Frontal cortex (tissue), 4 donors: ENCODE data around the gene MOB3C. TPM values are rescaled to one million over a fixed set of nuclear protein-coding genes. Genes with fewer than 3 reads are reported as not detected.
A peak's percentile ranks its signal among the peaks of the same experiment; 100 is the strongest.

Experiments
- DNase-seq, 2 donors: peaks; one replicate each; pipeline ENCODE4 v3.0.0; 2012; ENCODE audit warnings: low spot score in 2 of 2
- FAIRE-seq: peaks from 2 replicates; lab custom pipeline; 2012; peaks lifted over from hg19 to GRCh38; lab: Jason Lieb, UNC
- total RNA-seq: library from RNA; depleted of rRNA; stranded (reverse); fragments of >200 nt; gene quantifications from one replicate; pipeline ENCODE4 v1.2.3, GENCODE V29; 2014
- donor health status: control.
- donor health status: control.
- donor health status: control.

The MOB3C gene
- total RNA-seq, 1 donor from 2014 or later, result 3.3 TPM

DNA sequence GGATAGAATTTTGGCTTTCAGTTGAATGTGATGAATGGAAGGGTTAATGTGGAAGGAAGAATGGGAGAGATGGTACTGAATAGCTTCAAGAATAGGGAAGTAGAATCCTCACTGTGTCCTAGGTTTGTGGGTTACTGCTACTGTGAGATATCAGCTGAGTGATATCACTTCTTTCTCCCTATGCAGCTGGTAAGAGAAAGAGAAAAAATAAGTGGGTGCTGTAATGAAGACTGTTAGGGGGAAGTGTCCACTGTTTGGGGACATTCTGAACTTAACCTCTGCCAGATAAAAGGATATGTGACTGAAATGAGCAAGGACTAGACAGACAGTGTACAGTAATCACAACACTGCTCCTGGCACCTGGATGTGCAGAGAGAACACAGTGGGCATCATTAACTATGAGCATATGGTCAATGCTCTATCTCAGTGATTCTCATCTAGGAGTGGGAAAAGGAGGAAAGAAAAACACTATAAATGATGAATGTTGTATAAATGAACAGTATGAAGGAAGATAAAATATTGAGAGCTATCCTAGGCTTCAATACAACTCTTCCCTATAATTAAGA, 25.6 kb upstream of the MOB3C start:
- no peak for FAIRE-seq
- no peak for DNase-seq

DNA sequence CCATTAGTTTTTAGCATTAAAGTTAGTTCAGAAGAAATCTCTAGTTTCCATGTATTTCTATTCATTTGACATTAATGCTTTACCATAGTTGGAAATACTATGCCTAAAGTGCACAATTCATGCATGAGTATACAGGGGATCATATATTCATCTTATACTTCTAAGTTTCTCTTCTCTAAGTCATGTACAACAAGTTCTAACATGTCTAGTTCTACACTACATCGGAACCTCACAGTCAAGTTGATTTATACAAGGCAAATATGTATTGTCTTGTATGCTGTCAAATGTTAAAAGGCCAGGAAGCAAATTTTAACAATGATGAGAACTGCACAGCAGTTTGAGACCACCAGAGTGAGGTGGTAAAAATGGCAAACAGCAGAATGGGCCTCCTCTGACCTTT, 22.9 kb upstream of the MOB3C start:
- DNase-seq (no peak), FAIRE-seq (no peak)

DNA sequence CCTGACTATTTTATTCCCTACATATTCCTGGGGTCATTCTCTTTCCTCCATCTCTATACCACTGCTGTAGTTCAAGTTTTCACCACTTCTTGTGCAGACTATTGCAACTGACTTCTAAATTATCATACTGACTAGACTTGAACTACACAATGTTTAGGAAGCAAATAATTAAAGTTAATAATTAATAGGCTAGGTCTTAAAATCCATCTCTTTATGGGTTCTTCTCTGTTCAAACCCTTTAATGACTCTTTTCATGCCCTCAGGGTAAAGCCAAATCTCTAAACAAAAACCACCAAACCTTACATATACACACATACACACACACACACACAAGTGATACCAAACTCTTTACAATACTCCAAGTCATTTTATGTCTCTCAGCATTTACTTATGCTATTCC, 22.3 kb upstream of the MOB3C start:
- no peak for FAIRE-seq
- DNase-seq, result no peak

DNA sequence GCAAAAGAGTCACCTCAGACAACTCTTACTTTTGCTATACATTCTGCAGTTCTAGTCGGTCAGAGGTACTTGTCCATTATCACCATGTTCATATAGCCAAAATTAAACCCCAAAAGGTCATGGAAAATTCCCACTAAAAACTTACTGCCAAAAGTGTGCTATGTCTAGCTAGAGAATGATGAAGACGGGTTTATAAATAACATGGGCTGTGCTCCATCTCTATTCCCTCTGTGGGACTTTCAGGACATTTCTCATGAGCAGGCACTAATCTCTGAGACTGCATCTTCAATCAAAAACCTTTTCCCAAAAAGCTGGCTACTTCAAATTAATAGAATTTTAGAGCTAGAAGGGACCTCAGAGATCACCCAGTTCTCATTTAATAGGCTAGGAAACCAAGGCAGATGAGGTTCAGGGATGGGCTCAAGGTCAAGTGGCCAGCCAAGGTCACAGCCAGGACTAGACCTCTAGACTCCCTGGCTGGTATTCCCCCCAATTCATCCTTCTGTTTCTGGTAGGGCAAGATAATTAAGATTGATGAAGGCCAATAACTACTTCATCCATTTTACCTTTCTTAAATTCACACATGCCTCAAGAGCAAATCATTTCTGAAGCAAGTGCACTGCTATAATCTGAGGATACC, 21.0 kb upstream of the MOB3C start:
- DNase-seq (no peak), FAIRE-seq (no peak)

DNA sequence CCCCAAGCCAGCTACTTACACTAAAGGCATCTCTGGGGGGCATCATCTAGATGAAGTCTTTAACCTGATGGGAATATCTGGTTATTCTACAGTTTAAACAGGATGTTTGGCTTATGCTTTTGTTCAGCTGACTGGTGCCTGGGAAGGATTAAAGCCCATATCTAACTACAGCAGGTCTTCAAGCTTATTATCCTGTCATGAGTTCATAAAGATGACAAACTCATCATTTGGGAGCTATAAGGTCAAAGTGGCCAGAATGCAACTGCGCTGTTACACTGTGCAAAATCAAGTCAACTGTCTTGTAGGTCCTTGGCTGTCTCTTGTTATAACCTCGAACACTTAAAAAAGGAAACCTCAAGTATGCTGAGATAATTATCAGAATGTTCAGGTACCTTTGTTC, 18.6 kb upstream of the MOB3C start:
- no peak for FAIRE-seq
- no peak for DNase-seq

DNA sequence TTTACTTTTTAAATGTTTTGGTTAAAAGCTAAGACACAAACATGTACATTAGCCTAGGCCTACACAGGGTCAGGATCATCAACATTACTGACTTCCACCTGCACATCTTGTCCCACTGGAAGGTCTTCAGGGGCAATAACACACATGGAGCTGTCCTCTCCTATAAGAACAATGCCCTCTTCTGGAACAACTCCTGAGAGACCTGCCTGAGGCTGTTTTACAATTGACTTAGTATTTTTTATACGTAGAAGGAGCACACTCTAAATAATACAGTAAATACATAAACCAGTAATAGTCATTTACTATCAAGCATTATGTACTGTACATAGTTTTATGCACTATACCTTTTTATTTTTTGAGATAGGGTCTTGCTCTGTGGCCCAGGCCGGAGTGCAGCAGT, 14.1 kb upstream of the MOB3C start:
- DNase-seq (no peak), FAIRE-seq (no peak)

DNA sequence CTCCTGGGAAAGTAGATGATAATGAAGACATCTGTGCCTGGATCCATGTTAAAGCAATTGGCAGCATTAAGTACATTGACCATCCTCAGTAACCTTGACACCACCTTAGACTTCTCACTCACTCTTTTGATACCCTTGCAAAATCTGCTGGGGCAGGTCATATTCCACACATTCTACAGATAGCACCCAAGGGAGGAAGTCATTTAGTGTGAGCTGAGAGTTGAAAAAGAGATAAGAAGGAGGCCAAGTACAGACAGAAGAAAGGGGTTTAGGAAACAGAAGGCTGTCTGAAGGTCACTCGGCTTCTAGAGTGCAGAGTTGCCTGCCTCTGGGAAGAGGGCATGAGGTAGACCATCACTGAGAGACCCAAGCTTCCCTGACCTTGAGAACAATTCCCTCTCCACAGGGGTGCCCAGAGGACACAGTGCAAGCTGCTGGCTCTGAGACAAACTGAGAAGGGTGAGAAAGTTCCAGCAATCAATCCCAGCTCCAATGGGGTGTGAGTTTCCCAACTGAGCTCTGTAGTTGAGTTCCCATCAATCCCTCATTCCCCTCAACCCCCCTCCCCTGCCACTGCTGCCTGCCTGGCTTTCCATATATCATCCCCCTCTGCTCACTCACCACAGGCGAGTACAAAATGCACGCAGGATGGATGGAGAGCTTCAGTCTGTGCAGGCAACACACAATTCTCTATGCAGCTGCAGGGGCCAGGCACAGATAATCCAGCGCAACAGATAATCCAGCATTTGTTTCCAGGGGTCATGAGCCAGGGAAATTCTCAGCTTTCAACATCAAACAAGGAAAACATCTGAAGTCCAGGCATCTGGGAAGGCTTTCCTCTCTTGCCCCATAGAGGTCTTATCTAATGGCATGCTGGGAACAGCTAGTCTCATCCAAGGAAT, 7.4 kb upstream of the MOB3C start:
- no peak for DNase-seq
- no peak for FAIRE-seq

DNA sequence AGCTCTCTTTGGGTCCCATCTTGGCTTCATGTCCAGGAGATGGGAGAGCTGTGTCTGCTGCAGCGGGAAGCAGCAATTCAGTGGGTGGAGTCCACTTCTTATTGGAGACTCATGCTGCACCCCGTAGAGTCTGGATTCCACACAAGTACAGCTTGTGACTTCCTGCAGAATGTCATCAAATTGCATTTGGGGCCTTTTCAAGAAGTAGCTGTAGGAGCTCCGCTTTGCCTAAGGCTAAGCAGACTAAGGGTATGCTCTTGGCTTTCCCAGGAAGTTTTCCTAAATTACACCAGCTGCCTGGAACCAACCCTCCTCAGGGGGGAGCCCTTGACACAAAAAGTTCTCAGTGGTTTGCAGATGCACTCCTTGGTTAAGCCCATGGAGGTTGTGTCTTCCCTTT, 5.7 kb upstream of the MOB3C start:
- FAIRE-seq (no peak), DNase-seq (no peak)

DNA sequence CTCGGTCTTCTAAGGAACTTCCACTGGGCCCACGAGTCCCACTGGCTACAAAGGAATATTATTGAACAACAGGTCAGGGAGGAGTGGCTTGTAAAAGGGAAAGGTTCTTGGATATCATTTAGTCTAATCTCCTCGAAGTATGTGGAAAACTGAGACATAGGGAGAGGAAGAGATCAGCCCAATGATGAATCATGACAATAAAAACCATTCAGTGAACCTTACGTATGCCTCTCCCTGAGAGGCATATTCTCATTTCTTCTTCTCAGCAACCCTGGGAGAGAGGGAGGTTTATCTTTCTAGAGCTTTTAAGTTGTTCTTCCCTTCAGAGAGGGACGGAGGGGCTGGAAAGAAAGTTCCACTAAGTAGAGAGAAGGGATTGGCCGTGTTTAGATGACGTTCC, 5.3 kb upstream of the MOB3C start:
- FAIRE-seq (no peak), DNase-seq (no peak)

DNA sequence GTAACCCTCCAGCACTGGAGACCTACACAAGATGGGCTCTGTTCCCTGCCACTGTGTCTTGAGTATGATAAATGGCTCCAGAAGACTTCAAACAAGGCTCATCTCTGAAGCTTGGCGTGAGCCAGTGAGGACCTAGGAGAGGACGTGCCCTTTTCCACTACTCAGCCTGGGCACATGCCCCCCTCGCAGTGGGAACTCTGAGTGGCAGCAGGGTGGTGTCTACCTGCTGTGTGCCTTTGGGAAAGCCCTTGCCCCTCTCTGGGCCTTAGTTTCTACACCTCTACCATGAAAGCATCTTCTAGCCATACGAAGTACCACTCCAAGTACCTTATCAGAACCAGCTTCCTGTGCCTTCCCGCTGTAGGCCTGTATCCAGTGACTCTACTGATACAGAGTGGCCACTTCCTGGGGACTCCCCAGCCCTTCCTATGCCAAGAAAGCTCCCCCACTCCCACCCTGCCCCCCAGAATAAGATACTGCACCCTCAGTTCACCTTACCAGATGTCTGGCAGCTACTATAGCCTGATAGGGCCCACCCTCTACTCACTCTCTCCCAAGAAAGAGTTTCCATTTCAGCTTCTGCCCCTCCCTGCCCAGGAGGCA, 3.1 kb upstream of the MOB3C start:
- FAIRE-seq (no peak), DNase-seq (no peak)

DNA sequence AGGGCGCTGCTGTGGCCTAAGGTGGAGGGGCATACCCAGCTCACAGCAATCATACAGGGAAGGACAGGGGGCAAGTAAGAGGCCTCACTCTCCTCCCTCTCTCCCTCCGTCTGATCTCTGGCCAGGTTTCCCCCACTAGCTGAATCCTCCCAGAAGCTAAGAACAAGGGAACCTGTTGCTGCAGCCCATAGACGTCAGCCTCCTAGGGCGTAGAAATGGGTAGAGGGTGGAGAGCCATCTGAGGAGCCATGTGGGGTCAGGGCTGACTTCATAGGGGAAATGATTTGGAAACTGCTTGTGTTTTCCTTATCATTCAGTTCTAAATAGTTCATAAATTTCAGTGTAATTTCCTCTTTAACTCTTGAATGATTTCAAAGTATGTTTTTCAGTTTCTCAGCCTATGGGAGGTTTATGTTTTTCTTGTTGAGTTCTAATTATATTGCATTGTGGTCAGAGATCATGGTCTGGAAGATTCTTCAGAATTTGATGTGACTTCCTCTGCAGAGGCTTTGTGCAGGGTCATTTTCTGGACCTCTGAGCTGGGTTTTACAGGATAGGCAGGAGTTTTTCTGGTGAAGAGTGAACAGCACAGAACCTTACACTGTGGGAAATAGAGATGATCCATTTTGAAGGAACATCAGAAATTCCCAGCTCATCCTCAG, 2.3 kb upstream of the MOB3C start:
- no peak for DNase-seq
- no peak for FAIRE-seq

DNA sequence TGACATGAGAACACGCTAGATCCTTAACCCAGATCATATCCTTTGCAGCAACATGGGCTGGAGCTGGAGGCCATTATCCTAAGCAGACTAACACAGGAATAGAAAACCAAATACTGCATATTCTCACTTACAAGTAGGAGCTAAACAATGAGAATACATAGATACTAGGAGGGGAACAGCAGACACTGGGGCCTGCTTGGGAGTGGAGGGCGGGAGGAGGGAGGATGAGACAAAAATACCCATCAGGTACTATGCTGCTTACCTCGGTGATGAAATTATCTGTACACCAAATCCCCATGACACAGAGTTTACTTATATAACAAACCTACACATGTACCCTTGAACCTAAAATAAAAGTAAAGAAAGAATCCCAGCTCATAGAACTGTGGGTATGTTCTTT, 1.2 kb upstream of the MOB3C start:
- DNase-seq, result no peak
- no peak for FAIRE-seq

DNA sequence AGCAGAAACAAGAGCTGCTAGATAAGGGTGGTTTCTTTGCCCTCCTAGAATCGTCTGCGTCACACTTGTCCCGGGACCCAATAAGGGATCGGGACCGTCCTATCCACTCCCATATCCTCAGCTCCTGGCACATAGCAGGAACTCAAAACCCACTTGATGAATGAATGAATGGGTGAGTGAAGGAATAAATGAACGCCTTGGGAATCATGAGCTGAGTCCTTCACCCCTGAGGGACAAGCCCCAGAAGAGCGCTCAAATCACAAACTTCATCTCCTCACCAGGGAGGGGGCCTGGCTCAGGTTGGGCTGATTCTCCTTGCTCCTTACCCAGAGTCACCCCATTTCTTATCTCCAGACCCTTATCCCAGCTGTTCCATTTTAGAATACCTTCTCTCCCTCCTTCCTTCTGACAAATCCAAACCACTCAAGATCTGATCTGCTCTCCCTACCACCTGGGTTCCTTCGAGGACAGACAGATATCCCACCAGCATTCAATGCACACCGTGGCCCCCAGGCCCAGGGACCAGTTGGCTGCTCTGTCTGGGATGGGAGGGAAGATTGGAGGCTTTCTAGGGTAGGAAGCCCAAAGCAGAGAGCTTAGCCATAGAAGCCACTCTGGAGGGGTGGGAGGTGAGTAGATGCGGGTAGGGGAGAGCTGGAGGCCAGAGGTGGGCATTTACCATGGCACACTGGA, 643 bp upstream of the MOB3C start:
- DNase-seq (no peak), FAIRE-seq (no peak)

DNA sequence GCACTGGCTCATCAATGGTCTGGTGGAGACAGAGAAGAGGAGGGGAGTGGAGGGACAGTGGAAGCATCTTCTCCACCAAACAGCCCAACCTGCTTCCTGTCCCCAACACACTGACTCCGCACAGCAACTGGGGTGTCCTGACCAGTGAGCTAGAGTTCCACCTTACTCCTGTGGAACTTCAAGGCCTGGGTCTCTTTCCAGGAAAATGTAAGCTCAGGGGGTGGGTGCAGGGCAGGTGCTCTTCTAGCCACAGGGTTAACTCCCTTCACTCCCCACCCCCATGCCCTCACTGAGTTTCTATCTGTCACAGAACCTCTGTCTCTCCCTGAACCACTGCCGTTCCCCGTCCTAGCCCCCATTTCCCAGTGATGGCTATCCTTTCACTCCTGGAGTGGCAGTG, 876 bp downstream of the MOB3C start:
- FAIRE-seq (no peak), DNase-seq (no peak)

DNA sequence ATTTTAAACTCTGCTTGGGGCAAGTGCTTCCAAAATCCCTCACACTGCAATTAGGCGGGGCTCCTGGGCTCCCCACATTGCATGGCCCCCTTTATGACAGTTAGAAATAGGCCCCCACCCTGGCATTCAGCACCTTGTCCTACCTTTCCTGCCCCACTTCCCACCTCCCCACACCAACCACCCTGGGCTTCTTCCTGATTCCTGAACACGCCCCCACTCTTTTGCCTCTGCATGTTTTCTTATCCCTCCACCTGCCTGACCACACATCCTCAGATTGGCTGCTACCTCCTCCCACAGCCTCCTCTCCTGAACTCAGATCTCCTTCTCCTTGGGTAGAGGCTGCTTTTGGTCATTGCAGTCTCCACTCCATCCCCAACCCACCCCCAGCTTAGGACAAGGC, 1.5 kb downstream of the MOB3C start:
- FAIRE-seq, result no peak

DNA sequence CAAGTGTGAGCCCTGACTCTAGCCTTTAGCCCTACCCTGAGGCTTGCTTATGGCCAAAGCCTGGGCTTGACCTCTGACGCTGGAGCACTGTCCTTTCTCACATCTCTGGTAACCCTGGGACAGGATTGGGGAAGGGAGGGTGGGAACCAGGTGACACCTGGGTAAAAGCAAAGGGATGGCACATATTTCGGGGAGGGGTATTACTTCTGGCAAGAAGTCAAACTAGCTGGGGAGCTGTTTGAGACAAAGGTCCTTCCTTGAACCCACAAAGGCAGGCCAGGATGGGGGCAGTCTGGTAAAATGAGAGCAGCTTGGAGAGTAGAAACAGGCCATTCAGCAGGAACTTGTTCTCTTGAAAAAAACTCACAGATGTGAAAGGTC, 2.0 kb downstream of the MOB3C start:
- DNase-seq (no peak), FAIRE-seq (no peak)

More for the DNA sequence above, 1.5 kb downstream of the MOB3C start:
- DNase-seq, result no peak

DNA sequence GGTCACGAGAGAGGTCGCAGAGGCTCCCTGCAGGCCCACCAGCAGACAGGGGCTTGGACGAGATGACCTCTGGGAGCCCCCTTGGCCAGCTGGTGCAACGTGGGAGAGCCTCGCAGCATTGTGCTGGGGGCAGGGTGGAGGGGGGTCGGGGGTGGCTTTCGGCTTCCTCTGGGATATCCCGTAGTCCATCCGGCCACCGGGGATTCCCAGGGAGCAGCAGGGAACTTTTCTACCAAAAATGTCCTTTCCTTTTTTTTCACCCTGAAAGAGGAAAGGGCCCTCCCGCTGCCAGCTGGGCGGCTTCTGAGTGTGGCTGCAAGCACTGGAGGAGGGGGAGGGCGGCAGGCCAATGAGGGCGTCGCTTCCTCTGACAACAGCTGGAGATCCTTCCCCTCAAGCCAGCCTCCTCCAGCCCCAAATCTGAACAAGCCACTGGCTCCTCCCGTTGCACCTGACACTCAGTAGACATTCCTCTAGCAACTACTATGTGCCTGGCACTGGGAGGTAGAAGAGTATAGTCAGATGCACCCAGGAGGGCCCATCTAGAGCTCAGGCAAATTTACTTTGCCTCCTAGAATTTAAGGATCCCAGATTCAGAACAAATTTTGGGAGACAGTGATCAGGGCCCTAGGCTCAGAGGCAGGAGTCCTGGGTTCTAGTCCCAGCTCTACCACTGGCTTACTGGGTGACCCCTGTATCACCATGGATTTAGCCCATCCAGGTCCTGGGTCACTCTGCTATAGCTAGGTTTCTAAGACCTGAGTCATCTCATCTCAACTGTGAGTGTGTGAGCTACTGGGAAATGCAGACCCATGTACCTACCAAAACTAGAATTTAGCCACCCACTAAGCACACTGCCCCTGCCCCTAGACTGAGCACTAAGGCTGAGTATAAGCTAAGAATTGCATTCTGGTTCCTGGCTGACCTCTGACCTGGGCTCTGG, 2.7 kb downstream of the MOB3C start:
- FAIRE-seq, result no peak
- peak; percentile 56 to 60 for DNase-seq

DNA sequence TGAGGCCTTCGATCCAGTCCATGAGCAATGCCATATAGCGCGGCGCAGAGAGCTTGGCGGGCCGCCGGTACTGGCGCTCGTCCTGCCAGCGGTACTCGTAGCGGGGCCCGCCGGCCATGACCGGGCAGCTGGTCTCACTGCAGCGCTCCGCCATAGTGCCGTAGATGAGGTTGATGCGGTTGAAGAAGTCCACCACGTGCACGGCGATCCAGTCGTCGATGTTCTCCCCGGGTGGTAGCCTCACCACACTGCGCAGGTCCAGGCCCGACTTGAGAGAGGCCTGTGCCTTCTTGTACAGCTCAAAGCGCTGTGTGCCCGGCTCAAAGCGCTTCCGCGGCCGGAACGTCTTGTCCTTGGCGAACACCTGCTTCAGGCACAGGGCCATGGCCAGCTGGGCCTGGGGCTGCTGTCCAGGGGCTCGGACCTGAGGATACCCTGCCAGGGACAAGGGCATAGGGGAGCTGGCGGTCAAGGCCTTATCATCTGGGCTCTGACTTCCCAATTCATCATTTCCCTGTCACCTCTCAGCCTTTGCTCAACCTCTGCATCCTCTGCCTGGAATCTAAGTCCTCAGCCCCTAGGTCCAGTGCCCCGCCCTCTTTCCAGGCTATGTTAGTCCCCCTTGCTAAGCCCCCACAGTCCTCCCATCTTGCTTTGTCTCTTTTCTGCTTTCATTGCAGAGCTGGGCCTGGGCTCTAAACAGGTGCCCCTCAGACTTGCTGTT, 3.5 kb downstream of the MOB3C start:
- no peak for FAIRE-seq

More for the DNA sequence above, 3.5 kb downstream of the MOB3C start:
- no peak for DNase-seq
